Right hindlimb (tissue), 1 donor: ENCODE results near the gene TBL2.
"Not testable (repeated sequence)": the region's sequence is repeated elsewhere in the genome, so short reads cannot be mapped to it uniquely, and the experiment has no call there.

ENCODE experiments used
- DNase-seq: peaks from one replicate; pipeline ENCODE4 v3.0.0-alpha.2; 2018

The TBL2 gene

GRCh38 chr7:73569042-73569608, 9.3 kb downstream of the TBL2 start:
- no peak for DNase-seq

- DNase-seq: no peak
Measured at GRCh38 chr7:73567846-73568685, 10.3 kb downstream of the TBL2 start.

- DNase-seq: no peak
Measured at GRCh38 chr7:73567140-73567539, 11.2 kb downstream of the TBL2 start.

- DNase-seq: not testable (repeated sequence)
Measured at GRCh38 chr7:73566431-73566830, 11.9 kb downstream of the TBL2 start.

- DNase-seq: no peak
Measured at GRCh38 chr7:73565675-73566340, 12.6 kb downstream of the TBL2 start.

- no peak for DNase-seq
Measured at GRCh38 chr7:73560109-73560835, 18.1 kb downstream of the TBL2 start.

DNA sequence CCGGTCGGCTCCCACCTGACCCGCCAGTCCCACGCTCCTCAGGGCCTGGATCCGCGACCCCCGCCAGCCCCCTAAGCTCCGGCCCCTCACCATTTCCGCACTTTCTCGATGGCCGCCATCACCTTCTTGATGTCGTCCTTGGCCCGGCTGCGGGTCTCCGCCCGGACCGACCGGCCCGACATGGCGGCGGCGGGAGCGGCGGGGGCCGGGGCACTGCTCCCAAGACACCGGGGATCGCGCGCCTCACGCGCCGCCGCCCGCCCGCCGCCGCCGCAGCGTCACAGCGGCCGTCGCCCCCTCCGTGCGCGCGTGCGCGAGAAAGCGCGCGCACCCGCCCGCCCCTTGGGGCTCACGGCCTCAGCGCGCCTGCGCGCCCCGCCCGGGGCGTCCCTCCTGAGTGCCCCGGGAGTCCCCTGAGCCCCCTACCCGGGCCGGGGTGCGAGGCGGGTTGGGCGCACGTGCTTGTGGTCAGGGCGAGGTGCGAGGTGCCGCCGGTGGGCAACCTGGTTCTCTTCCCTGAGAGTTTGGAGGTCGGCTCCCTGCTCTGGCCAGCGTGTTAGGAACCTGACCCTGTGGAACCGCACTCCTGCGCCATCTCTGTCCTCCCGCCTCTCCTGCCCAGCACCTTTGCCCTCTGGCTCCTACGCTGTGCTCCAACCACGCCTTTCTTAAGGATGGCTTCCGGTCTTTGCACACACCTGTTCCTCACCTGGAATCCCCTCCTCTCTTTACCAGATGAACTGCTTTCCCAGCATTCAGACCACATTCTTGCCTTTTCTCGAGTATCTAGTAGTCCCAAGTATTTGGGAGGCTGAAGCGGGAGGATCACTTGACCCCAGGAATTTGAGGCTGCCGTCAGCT, 20.8 kb downstream of the TBL2 start, which contains the start of gene BCL7B:
Gene BCL7B (minus strand): TSS at position 294 of the 861 bp plus-strand sequence. CDS start 112 bp downstream, at position 182.
- DNase-seq: peak; percentile 68

- peak; percentile 95 for DNase-seq
Measured at GRCh38 chr7:73557108-73557396, 21.3 kb downstream of the TBL2 start.

GRCh38 chr7:73556208-73557107, 21.9 kb downstream of the TBL2 start:
- no peak for DNase-seq

DNA sequence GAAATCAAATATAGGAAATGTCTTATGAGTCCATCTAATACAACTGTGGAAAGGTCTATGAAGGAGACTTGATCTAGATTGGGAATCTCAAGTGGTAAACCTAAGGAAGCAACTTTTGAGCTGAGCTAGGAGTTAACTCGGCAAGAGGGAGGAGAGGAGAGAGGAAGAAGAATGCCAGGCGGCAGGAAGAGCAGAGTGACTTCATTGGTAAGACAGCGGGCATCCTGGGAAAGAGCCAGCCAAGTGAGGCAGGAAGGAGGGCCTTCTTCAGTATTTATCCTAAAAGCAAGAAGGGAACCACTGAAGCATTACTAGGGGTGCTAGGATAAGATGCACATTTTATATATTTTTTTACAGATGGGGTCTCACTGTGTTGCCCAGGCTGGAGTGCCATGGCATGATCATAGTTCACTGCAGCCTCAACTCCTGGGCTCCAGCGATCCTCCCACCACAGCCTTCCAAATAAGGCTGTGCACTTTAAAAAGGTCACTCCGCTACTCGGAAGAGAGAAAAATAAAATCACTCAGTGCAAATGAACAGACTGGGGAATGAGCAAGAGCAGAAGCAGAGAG, 22.9 kb downstream of the TBL2 start:
- DNase-seq: no peak

GRCh38 chr7:73550093-73550492, 28.3 kb downstream of the TBL2 start:
- DNase-seq: not testable (repeated sequence)

- DNase-seq: no peak
Measured at GRCh38 chr7:73549176-73549575, 29.2 kb downstream of the TBL2 start.

DNA sequence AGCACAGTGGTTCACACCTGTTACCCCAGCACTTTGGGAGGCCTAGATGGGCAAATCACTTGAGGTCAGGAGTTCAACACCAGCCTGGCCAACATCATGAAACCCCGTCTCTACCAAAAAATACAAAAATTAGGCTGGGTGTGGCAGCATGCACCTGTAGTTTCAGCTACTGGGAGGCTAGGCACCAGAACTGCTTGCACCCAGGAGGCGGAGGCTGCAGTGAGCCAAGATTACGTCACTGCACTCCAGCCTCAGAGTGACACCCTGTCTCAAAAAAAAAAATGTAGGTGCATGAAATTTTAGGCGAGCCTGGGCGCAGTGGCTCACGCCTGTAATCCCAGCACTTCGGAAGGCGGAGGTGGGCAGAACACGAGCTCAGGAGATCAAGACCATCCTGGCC, 30.5 kb downstream of the TBL2 start:
- DNase-seq: no peak

- no peak for DNase-seq
Measured at GRCh38 chr7:73544678-73545077, 33.7 kb downstream of the TBL2 start.

- DNase-seq: no peak
Measured at GRCh38 chr7:73541722-73542121, 36.7 kb downstream of the TBL2 start.

DNA sequence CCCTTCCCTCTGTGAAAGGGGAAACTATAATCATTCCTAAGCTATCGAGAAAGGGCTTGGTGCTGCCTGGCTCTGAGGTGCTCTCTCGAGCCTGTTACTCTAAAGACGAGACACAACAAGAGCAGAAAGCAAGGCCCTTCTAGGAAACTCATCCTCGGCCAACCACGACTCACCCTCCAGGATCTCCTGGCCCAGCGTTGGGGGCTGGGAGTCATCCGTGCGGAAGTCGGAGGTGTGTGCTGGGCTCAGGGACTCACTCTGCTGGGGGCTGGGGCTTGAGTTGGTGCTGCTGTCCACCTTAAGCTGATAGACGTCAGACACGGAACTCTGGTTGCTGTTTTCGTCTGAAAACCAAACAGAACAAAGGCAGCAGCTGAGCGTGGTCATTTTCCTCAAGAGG, 38.7 kb downstream of the TBL2 start:
- no peak for DNase-seq

DNA sequence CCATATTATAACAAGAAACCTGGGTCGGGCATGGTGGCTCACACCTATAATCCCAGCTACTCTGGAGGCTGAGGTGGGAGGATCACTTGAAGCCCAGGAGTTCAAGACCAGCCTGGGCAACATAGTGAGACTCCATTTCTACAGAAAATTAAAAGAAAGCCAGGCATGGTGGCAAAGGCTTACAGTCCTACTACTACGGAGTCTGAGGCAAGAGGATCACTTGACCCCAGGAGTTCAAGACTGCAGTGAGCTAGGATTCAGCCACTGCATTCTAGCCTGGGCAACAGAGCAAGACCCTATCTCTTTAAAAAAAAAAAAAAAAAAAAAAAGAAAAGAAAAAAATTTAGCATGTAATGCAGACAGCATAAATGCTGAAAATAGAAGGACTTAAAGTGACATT, 39.9 kb downstream of the TBL2 start:
- DNase-seq: not testable (repeated sequence)

- DNase-seq: no peak
Measured at GRCh38 chr7:73537051-73537450, 41.3 kb downstream of the TBL2 start.

DNA sequence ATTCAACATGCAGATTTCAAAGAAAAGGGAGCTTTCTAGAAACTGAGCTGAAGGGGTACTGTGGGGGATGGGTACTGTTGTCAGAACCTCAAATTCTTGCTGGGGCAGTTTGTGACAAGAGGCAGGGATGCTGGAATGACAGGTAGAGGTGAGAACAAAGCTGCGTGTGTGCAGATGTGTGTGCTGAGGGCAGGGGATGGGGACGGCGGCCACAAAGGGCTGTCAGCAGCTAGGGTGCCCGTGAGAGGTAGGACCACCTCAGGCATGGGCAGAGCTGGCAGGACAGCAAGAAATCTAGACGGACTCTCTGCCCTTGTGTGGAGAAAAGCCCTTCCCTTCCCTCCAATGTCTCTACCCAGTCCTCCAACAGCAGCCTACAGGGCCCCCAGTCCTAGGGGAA, 41.9 kb downstream of the TBL2 start:
- DNase-seq: no peak

DNA sequence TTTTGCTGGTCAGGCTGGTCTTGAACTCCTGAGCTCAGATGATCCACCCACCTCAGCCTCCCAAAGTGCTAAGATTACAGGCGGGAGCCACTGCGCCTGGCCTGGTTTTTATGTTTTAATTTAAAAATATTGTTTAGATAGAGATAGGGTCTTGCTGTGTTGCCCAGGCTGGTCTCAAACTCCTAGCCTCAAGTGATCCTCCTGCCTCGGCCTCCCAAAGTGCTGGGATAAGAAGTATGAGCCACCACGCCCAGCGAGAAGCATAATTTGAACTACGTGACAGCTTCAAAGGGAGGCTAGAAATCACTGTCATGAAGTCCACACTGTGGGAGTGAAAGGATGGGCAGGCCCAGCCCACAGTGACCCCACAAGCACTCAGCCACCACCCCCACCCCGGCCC, 42.5 kb downstream of the TBL2 start:
- not testable (repeated sequence) for DNase-seq

DNA sequence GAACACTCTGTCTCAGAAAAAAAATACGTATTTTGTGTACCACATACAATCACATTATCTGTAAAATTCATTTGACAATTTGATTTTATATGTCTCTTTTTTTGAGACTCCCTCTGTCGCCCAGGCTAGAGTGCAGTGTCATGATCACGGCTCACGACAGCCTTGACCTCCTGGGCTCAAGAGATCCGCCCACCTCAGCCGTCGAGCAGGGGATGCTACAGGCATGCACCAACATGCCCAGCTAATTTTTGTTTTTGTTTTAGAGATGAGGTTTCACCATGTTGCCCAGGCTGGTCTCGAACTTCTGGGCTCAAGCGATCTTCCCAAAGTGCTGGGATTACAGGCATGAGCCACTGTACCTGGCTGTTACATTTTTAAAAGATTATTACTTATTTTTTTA, 44.6 kb downstream of the TBL2 start:
- no peak for DNase-seq
